Neuronal stem cell (in vitro differentiated cells): ENCODE data around the gene MRGPRE.

Experiments used
- DNase-seq: peaks from one replicate; pipeline ENCODE4 v3.0.0-alpha.2; 2013; ENCODE audit warnings: low spot score
- H2AFZ ChIP-seq: one replicate; pipeline ENCODE4 v1.6.1; 2013; ENCODE audit warnings: mild to moderate bottlenecking, low read length, inconsistent platforms
- H2AK5ac ChIP-seq: 2 replicates; pipeline ENCODE4 v1.6.1; 2013; ENCODE audit warnings: low read depth, mild to moderate bottlenecking, inconsistent platforms, low read length, moderate library complexity, mixed read lengths
- H2BK120ac ChIP-seq: 2 replicates; pipeline ENCODE4 v1.6.1; 2013; ENCODE audit warnings: low read depth, mild to moderate bottlenecking, inconsistent platforms, low read length, moderate library complexity, mixed read lengths
- H2BK12ac ChIP-seq: one replicate; pipeline ENCODE4 v1.6.1; 2013; ENCODE audit warnings: low read length, inconsistent platforms
- H2BK15ac ChIP-seq: 2 replicates; pipeline ENCODE4 v1.6.1; 2013; ENCODE audit warnings: mild to moderate bottlenecking, low read length, inconsistent platforms, mixed read lengths
- H2BK5ac ChIP-seq: one replicate; pipeline ENCODE4 v1.6.1; 2013; ENCODE audit warnings: inconsistent platforms, mild to moderate bottlenecking, low read length, moderate library complexity
- H3K14ac ChIP-seq: one replicate; pipeline ENCODE4 v1.6.1; 2013; ENCODE audit warnings: low read length, inconsistent platforms
- H3K18ac ChIP-seq: 2 replicates; pipeline ENCODE4 v1.6.1; 2013; ENCODE audit warnings: low read length, inconsistent platforms
- H3K23ac ChIP-seq: 2 replicates; pipeline ENCODE4 v1.6.1; 2013; ENCODE audit warnings: low read depth, mild to moderate bottlenecking, mixed read lengths, low read length, inconsistent platforms; ENCODE audit not compliant: poor library complexity
- H3K27ac ChIP-seq: replicated peaks from 3 replicates; pipeline ENCODE4 v1.5.1; 2013; ENCODE audit warnings: low read length, inconsistent platforms
- H3K27me3 ChIP-seq, 3 experiments: 2 replicates each; pipeline ENCODE4 v1.6.1; 2013; ENCODE audit warnings: low read length in 3 of 3, mild to moderate bottlenecking in 2 of 3, inconsistent platforms in 1 of 3, low read depth in 1 of 3, mixed read lengths in 1 of 3, moderate library complexity in 1 of 3; ENCODE audit not compliant: control insufficient read depth in 3 of 3, insufficient read depth in 3 of 3
- H3K36me3 ChIP-seq, 2 donors: replicated peaks in 1 of 2; 2 replicates each; pipeline ENCODE4 v1.6.1; 2013; ENCODE audit warnings: low read length in 2 of 2; ENCODE audit not compliant: control insufficient read depth in 2 of 2, insufficient read depth in 2 of 2
- H3K4ac ChIP-seq: 2 replicates; pipeline ENCODE4 v1.6.1; 2013; ENCODE audit warnings: inconsistent platforms, mild to moderate bottlenecking, low read length, moderate library complexity
- H3K4me1 ChIP-seq, 2 donors: 1 replicate in 1 of 2; 2 replicates in 1 of 2; pipeline ENCODE4 v1.6.1; 2013; ENCODE audit warnings: low read length in 2 of 2, low read depth in 1 of 2; ENCODE audit not compliant: control insufficient read depth in 2 of 2, insufficient read depth in 1 of 2
- H3K4me2 ChIP-seq: one replicate; pipeline ENCODE4 v1.6.1; 2013; ENCODE audit warnings: mild to moderate bottlenecking, low read length, inconsistent platforms; ENCODE audit not compliant: insufficient read depth, poor library complexity, severe bottlenecking
- H3K4me3 ChIP-seq, 2 donors: 2 replicates each; pipeline ENCODE4 v1.5.1; 2013; ENCODE audit warnings: low read length in 2 of 2, mild to moderate bottlenecking in 2 of 2, inconsistent platforms in 1 of 2, moderate library complexity in 1 of 2
- H3K79me1 ChIP-seq: one replicate; pipeline ENCODE4 v1.6.1; 2013; ENCODE audit warnings: low read depth, mild to moderate bottlenecking, inconsistent platforms, low read length, moderate library complexity
- H3K9ac ChIP-seq: one replicate; pipeline ENCODE4 v1.6.1; 2013; ENCODE audit warnings: mild to moderate bottlenecking, low read depth, low read length, inconsistent platforms; ENCODE audit not compliant: poor library complexity
- H3K9me3 ChIP-seq, 2 donors: replicated peaks in 1 of 2; 2 replicates each; pipeline versions ENCODE3 to v1.6.1; 2013; ENCODE audit warnings: low read length in 2 of 2, mild to moderate bottlenecking in 2 of 2, inconsistent platforms in 1 of 2, low read depth in 1 of 2, mixed read lengths in 1 of 2, moderate library complexity in 1 of 2; ENCODE audit not compliant: control insufficient read depth in 2 of 2, insufficient read depth in 1 of 2
- H4K8ac ChIP-seq: one replicate; pipeline ENCODE4 v1.6.1; 2013; ENCODE audit warnings: low read depth, mild to moderate bottlenecking, inconsistent platforms, low read length, moderate library complexity
- H4K91ac ChIP-seq: one replicate; pipeline ENCODE4 v1.6.1; 2013; ENCODE audit warnings: low read length, low read depth, mild to moderate bottlenecking, inconsistent platforms; ENCODE audit not compliant: poor library complexity
- WGBS, 2 donors: extraction: QIAGEN DNeasy Blood & Tissue Kit; methylation state at CpG; one replicate each; pipeline ENCODE4 v1.1.7; 2013; ENCODE audit warnings: missing lambda C conversion rate in 2 of 2, mixed read lengths in 1 of 2; ENCODE audit not compliant: insufficient read length in 2 of 2, insufficient replicate concordance in 1 of 2; ENCODE audit errors: extremely low coverage in 2 of 2; 5-methylcytosine and 5-hydroxymethylcytosine counted together

The MRGPRE gene

GRCh38 chr11:3215346-3216026 lies 16.7 kb downstream of the MRGPRE start:
- no peak overlapping the region for H4K91ac ChIP-seq
- H3K4me1 ChIP-seq, result no peaks in the 10 kb centered on the region
- peaks cover 3% of the 10 kb centered on the region for H3K79me1 ChIP-seq
- WGBS, 2 donors, result no CpG with 5 or more reads among the region's 17 CpGs
- H4K8ac ChIP-seq, result no peak overlapping the region
- no peak overlapping the region for H3K27ac ChIP-seq
- H2BK12ac ChIP-seq, result no peak overlapping the region
- no peak for DNase-seq
- H3K23ac ChIP-seq, result no peak overlapping the region
- H3K27me3 ChIP-seq, result peaks cover 0 to 13% (median 0%) of the 10 kb centered on the region in 3 experiments
- peak overlapping the region; percentile 11 for H3K18ac ChIP-seq
- peak overlapping the region; percentile 66 for H2BK5ac ChIP-seq
- H3K4me2 ChIP-seq, result no peak overlapping the region
- peak overlapping the region; percentile 23 for H3K14ac ChIP-seq
- no peak overlapping the region for H3K9ac ChIP-seq
- no peak overlapping the region for H2BK15ac ChIP-seq
- H2AFZ ChIP-seq, result no peak overlapping the region
- peak overlapping the region; percentile 75 for H2AK5ac ChIP-seq
- no peak overlapping the region for H2BK120ac ChIP-seq
- no peak overlapping the region for H3K4ac ChIP-seq
- H3K36me3 ChIP-seq, result no peaks in the 10 kb centered on the region
- H3K9me3 ChIP-seq, result no peaks in the 10 kb centered on the region
- H3K4me3 ChIP-seq, result no peak overlapping the region

- Histone ChIP-seq H2BK120ac (peak overlapping the region; percentile 39), H2BK15ac (no peak overlapping the region), H3K14ac (peak overlapping the region; percentile 44), H3K27me3 (peaks cover 0 to 5% (median 0%) of the 10 kb centered on the region in 3 experiments), H3K4me3 (no peak overlapping the region), H3K4ac (no peak overlapping the region), H3K9me3 (no peaks in the 10 kb centered on the region), H3K9ac (no peak overlapping the region), H4K91ac (no peak overlapping the region), H2AFZ (peak overlapping the region; percentile 15), H3K79me1 (peaks cover 3% of the 10 kb centered on the region), H4K8ac (no peak overlapping the region), H3K4me2 (no peak overlapping the region), H3K18ac (no peak overlapping the region), H3K23ac (no peak overlapping the region), H3K27ac (no peak overlapping the region), H3K4me1 (no peaks in the 10 kb centered on the region), H3K36me3 (no peaks in the 10 kb centered on the region), H2BK5ac (no peak overlapping the region), H2AK5ac (peak overlapping the region; percentile 54), H2BK12ac (no peak overlapping the region)
- DNase-seq, result no peak
- WGBS, 2 donors, result no CpG with 5 or more reads among the region's 4 CpGs
Measured at GRCh38 chr11:3214420-3214699, 17.9 kb downstream of the MRGPRE start.

DNA sequence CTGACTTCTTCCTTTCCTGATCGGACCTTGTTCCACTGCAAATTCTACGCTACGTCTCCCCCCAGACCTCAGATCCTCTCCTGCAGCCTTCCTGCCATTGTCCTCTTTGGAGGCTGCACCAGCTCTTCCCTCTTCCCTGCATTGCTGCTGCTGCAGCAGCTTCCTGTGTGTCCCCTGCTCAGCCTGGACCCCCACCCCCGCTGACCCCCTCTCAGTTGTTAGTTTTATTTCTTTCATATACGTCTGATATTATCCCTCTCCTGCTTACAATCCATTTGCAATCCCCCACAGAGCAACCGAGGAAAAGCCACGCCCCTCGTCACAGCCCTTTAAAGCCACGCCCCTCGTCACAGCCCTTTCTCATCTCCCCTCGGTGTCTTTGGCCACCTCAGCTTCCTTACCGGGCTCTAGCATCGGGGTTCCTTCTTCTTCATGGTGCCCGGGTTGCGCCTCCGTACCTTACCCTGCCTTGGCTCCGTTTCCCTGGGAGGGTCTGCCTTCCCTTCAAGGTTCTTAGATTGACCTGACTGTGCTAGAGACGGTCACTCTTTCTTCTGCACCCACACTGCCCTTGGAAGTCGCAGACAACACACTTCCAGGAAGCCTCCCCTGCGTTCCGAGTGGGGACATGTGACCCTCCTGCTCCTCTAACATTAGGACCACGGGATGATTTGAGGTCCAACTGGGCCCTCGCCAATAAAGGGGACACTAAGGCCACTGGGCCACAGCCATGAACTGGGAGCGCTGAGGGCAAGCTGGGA lies 18.4 kb downstream of the MRGPRE start:
- Histone ChIP-seq H3K14ac (peak overlapping the region; percentile 44), H3K36me3 (no peaks in the 10 kb centered on the region), H2AFZ (peak overlapping the region; percentile 15), H3K79me1 (peaks cover 3% of the 10 kb centered on the region), H3K4me2 (no peak overlapping the region), H3K27me3 (peaks cover 0 to 3% (median 0%) of the 10 kb centered on the region in 3 experiments), H4K91ac (no peak overlapping the region), H3K23ac (no peak overlapping the region), H2BK12ac (peak overlapping the region; percentile 42), H2BK15ac (no peak overlapping the region), H4K8ac (no peak overlapping the region), H3K9me3 (no peaks in the 10 kb centered on the region), H2BK5ac (no peak overlapping the region), H3K4ac (no peak overlapping the region), H3K18ac (no peak overlapping the region), H3K4me1 (no peaks in the 10 kb centered on the region), H3K4me3 (peak overlapping the region in 1 of 2 donors; percentile 19), H3K27ac (no peak overlapping the region), H3K9ac (no peak overlapping the region), H2AK5ac (peak overlapping the region; percentile 54), H2BK120ac (peak overlapping the region; percentile 39)
- no peak for DNase-seq
- no CpG with 5 or more reads among the region's 24 CpGs for WGBS, 2 donors

GRCh38 chr11:3208272-3208671 lies 23.9 kb downstream of the MRGPRE start:
- Histone ChIP-seq H2AFZ (no peak overlapping the region), H2AK5ac (no peak overlapping the region), H3K9me3 (no peaks in the 10 kb centered on the region), H3K4me1 (peaks cover 0 to 2% of the 10 kb centered on the region in 2 donors), H3K18ac (peak overlapping the region; percentile 53), H3K27ac (no peak overlapping the region), H2BK12ac (no peak overlapping the region), H4K8ac (no peak overlapping the region), H2BK120ac (no peak overlapping the region), H3K36me3 (no peaks in the 10 kb centered on the region), H2BK15ac (no peak overlapping the region), H3K4ac (no peak overlapping the region), H3K14ac (no peak overlapping the region), H3K9ac (no peak overlapping the region), H2BK5ac (no peak overlapping the region), H3K4me2 (no peak overlapping the region), H3K4me3 (no peak overlapping the region), H3K79me1 (no peaks in the 10 kb centered on the region), H4K91ac (no peak overlapping the region), H3K27me3 (peaks cover 0 to 25% (median 10%) of the 10 kb centered on the region in 3 experiments), H3K23ac (no peak overlapping the region)
- DNase-seq, result no peak
- WGBS, 2 donors, result no CpG with 5 or more reads among the region's 6 CpGs
